ENCODE data around the gene RASGEF1C.

Gene RASGEF1C

DNA sequence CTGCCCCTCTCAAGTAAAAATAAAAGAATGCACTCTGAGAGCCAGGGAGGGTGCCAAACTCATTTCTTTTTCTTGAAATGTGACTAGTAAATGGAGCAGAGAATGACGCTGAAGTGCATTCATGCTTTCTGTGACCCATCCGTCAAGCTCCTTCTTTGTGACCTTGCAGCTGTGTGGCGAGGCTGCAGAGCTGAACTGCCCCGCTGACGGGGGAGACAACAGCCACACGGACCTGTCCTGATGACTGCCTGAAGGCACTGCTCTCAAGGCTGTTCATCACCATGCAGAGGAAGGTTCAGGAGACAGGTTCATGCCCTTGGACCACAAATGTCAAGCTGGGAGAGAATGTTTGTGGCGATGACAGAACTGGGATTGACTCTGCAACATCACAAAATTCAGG is 21.0 kb upstream of the RASGEF1C start:
- peaks cover 29% of the 10 kb centered on the region for H3K36me3 ChIP-seq (ENCODE audit: control insufficient read depth, insufficient read depth, low read length)
- no peak overlapping the region for H3K4me3 ChIP-seq (ENCODE audit: low read depth, low read length)
- no peak overlapping the region for H3K27ac ChIP-seq (ENCODE audit: low read depth, low read length)
- H3K9ac ChIP-seq (ENCODE audit: low read length) = no peak overlapping the region
- no peaks in the 10 kb centered on the region for H3K4me1 ChIP-seq (ENCODE audit: control insufficient read depth, insufficient read depth, low read length)
- H3K27me3 ChIP-seq (ENCODE audit: control insufficient read depth, insufficient read depth, low read length) = no peaks in the 10 kb centered on the region
- H3K9me3 ChIP-seq (ENCODE audit: control insufficient read depth, insufficient read depth, low read depth, low read length) = peaks cover 13% of the 10 kb centered on the region; the same call in 1 of the 2 replicates

DNA sequence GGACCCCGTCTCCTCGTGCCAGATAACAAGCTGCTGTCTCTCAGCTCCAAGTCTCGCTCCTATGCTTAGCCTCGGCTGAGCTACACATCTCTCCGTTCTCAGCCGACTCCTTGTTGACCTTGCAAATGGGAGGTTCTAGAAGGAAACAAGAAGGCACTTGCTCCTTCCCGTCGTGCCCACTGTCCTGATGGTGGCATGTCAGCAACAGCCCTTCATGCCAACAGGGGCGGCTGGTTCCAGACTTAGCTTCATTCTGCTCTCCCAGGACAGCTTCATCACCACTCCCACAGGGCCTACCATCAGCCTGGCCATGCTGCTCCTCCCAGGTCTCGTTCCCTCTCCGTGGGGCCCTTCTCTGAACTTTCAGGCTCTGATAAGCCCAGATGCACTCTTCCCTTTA is 13.0 kb upstream of the RASGEF1C start:
- H3K4me1 ChIP-seq (ENCODE audit: control insufficient read depth, insufficient read depth, low read length) = no peaks in the 10 kb centered on the region
- H3K4me3 ChIP-seq (ENCODE audit: low read depth, low read length) = no peak overlapping the region
- H3K27ac ChIP-seq (ENCODE audit: low read depth, low read length) = no peak overlapping the region
- no peak overlapping the region for H3K9ac ChIP-seq (ENCODE audit: low read length)
- no peaks in the 10 kb centered on the region for H3K27me3 ChIP-seq (ENCODE audit: control insufficient read depth, insufficient read depth, low read length)
- peaks cover 4% of the 10 kb centered on the region; the same call in 1 of the 2 replicates for H3K36me3 ChIP-seq (ENCODE audit: control insufficient read depth, insufficient read depth, low read length)
- H3K9me3 ChIP-seq (ENCODE audit: control insufficient read depth, insufficient read depth, low read depth, low read length) = peaks cover 59% of the 10 kb centered on the region

DNA sequence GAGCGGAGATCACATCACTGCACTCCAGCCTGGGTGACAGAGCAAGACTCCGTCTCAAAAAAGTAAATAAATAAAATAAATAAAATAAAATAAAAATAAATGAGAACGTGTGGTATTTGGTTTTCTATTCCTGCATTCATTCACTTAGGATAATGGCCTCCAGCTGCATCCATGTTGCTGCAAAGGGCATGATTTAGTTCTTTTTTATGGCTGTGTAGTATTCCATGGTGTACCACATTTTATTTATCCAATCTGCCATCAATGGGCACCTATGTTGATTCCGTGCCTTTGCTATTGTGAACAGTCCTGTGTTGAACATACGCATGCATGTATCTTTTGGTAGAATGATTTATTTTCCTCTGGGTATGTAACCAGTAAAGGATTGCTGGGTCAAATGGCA is 8.8 kb upstream of the RASGEF1C start:
- Histone ChIP-seq H3K27me3 (ENCODE audit: control insufficient read depth, insufficient read depth, low read length) (no peaks in the 10 kb centered on the region), H3K4me1 (ENCODE audit: control insufficient read depth, insufficient read depth, low read length) (no peaks in the 10 kb centered on the region), H3K36me3 (ENCODE audit: control insufficient read depth, insufficient read depth, low read length) (no peaks in the 10 kb centered on the region), H3K4me3 (ENCODE audit: low read depth, low read length) (no peak overlapping the region), H3K9me3 (ENCODE audit: control insufficient read depth, insufficient read depth, low read depth, low read length) (peaks cover 35% of the 10 kb centered on the region), H3K27ac (ENCODE audit: low read depth, low read length) (no peak overlapping the region), H3K9ac (ENCODE audit: low read length) (no peak overlapping the region)

DNA sequence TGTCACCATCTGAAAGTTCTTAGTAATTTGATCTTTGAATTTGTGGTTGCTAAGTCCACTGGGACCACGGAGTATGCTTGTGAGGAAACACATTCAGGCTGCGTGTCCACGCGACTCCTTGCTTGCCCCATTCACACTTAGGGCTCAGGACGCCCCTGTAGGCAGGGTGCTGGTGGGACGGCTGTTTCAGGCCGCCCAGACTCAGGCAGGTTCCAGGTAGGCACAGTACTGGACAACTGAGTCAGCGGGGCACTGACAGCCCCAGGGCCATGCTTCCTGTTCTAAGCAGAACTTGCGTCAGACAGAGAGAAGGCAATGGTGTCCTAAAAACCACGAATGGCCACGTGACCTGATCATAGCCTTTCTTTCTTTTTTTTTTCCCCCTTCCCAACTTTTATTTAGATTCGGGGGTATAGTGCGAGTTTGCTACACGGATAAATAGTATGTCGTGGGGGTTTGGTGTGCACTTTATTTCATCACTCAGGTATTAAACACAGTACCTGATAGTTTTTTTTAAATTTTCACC is 7.7 kb upstream of the RASGEF1C start:
- Histone ChIP-seq H3K9me3 (ENCODE audit: control insufficient read depth, insufficient read depth, low read depth, low read length) (peaks cover 26% of the 10 kb centered on the region), H3K36me3 (ENCODE audit: control insufficient read depth, insufficient read depth, low read length) (no peaks in the 10 kb centered on the region), H3K4me3 (ENCODE audit: low read depth, low read length) (no peak overlapping the region), H3K27me3 (ENCODE audit: control insufficient read depth, insufficient read depth, low read length) (no peaks in the 10 kb centered on the region), H3K27ac (ENCODE audit: low read depth, low read length) (no peak overlapping the region), H3K4me1 (ENCODE audit: control insufficient read depth, insufficient read depth, low read length) (no peaks in the 10 kb centered on the region), H3K9ac (ENCODE audit: low read length) (no peak overlapping the region)

DNA sequence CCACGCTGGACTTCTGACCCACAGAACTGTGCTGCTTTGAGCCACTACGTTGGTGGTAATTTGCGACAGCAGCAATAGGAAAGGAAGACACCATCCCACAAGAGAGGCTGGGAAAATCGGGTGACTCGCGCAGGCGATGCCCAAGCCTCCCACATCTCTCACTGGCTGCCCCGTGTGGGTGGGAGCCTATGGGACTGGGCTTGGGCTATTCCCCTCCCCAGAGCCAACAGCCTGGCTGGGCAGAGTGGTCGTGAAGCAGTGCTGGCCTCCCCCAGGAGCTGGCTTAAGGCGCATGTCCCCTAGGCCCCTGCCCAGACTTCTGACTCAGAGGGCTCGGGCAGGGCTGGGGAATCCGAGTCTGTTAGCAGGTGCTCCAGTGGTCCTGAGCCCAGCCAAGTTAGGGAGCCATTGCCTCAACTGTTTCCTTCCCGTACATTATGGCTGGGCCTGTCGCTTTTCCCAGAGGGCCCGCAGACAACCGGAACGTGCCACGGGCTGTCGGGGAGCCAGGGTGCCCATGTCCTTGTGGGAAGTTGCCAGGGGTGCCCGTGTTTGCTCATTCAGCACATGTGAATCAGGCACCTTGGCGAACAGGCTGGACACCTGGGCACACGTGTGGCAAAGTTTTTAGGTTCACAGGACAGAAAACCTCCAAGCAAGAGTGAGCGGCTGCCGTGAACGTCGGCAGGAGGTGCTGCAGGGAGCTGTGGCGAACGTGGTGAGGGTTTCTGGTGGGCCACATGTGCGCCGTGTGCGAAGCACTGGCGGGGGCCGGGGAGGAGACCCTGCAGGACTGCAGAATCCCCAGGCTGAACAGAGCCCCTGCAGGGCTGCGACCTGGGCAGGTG is 7.0 kb upstream of the RASGEF1C start:
- Histone ChIP-seq H3K9ac (ENCODE audit: low read length) (no peak overlapping the region), H3K27ac (ENCODE audit: low read depth, low read length) (no peak overlapping the region), H3K27me3 (ENCODE audit: control insufficient read depth, insufficient read depth, low read length) (peaks cover 3% of the 10 kb centered on the region; the same call in 1 of the 2 replicates), H3K4me3 (ENCODE audit: low read depth, low read length) (no peak overlapping the region), H3K9me3 (ENCODE audit: control insufficient read depth, insufficient read depth, low read depth, low read length) (peaks cover 21% of the 10 kb centered on the region), H3K4me1 (ENCODE audit: control insufficient read depth, insufficient read depth, low read length) (no peaks in the 10 kb centered on the region), H3K36me3 (ENCODE audit: control insufficient read depth, insufficient read depth, low read length) (no peaks in the 10 kb centered on the region)

DNA sequence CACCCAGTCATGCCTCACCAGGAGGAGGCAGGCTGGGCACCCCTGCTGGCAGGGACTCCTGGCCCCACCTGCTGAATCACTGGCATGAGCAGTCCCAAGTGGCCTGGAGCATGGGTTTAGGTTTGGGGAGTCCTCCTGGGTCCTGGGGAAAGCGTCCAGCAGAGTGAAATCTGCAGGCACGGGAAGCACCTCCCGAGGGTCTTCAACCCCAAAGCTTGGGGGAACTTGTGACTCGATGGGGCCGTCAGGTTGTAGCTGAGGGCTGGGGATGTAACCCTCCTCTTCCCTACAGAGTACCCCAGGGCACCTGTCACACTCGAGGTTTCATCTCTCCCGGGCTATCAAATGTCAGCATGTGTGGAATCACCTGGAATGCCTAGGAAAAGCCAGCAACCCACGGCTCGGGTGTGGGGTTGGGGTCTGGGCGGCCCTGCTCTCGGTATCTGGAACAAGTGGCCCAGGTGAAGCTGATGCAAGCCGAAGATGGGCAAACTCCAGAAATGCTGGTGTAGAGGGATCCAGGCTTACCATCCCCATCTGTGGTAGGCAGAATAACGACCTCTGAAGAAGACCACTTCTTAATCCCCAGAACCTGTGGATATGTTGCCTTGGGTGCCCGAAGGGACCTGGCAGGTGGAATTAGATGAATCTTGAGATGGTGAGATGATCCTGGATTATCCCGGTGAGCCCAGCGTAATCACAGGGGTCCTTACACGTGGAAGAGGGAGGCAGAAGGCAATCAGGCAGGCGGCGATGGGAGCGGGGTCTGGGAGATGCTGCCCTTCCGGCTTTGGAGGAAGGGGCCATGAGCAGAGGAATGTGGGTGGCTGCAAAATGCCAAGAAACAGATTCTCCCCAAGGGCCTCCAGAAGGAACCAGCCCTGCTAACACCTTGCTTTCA is 6.1 kb upstream of the RASGEF1C start:
- H3K36me3 ChIP-seq (ENCODE audit: control insufficient read depth, insufficient read depth, low read length) = no peaks in the 10 kb centered on the region
- H3K4me1 ChIP-seq (ENCODE audit: control insufficient read depth, insufficient read depth, low read length) = no peaks in the 10 kb centered on the region
- no peak overlapping the region for H3K9ac ChIP-seq (ENCODE audit: low read length)
- peaks cover 12% of the 10 kb centered on the region; the same call in 1 of the 2 replicates for H3K9me3 ChIP-seq (ENCODE audit: control insufficient read depth, insufficient read depth, low read depth, low read length)
- no peak overlapping the region for H3K4me3 ChIP-seq (ENCODE audit: low read depth, low read length)
- H3K27me3 ChIP-seq (ENCODE audit: control insufficient read depth, insufficient read depth, low read length) = peaks cover 12% of the 10 kb centered on the region; the same call in 1 of the 2 replicates
- H3K27ac ChIP-seq (ENCODE audit: low read depth, low read length) = no peak overlapping the region

DNA sequence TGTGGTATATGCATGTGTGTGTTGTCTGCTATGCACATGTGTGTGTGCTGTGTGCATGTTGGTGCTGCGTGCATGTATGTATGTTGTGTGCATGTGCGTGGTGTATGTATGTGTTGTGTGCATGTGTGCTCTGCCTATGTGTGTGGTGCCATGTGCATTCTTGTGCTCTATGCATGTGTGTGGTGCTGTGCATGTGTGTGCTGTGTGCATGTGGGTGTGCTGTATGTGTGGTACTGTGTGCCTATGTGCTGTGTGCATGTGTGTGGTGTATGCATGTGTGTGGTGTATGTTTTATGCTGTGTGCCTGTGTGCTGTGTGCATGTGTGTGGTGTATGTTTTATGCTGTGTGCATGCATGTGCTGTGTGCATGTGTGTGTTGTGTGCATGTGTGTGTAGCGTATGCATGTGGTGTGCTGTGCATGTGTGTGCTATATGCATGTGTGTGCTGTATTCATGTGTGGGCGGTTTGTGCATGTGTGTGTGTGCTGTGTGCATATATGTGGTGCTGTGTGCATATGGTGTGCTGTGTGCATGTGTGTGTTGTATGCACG is 4.7 kb upstream of the RASGEF1C start:
- no peak overlapping the region for H3K4me3 ChIP-seq (ENCODE audit: low read depth, low read length)
- H3K27ac ChIP-seq (ENCODE audit: low read depth, low read length) = no peak overlapping the region
- peaks cover 4% of the 10 kb centered on the region; the same call in 1 of the 2 replicates for H3K9me3 ChIP-seq (ENCODE audit: control insufficient read depth, insufficient read depth, low read depth, low read length)
- H3K36me3 ChIP-seq (ENCODE audit: control insufficient read depth, insufficient read depth, low read length) = no peaks in the 10 kb centered on the region
- H3K9ac ChIP-seq (ENCODE audit: low read length) = no peak overlapping the region
- peaks cover 22% of the 10 kb centered on the region for H3K27me3 ChIP-seq (ENCODE audit: control insufficient read depth, insufficient read depth, low read length)
- H3K4me1 ChIP-seq (ENCODE audit: control insufficient read depth, insufficient read depth, low read length) = no peaks in the 10 kb centered on the region

DNA sequence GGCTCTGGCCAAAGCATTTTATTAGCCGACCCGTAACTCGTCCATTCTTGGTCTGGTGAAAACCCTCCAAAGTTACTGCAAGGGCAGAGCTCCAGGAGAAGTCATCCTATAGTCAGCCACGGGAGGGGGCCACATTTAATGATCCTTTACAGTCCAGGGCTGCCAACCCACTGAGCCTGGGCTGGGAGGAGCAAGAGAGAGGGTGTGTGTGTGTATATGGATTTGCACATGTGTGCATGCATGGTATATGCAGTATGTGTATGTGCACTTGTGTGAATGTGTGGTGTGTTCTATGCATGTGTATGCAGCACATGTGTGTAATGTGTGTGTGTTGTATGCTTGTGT is 4.2 kb upstream of the RASGEF1C start:
- Histone ChIP-seq H3K4me3 (ENCODE audit: low read depth, low read length) (no peak overlapping the region), H3K4me1 (ENCODE audit: control insufficient read depth, insufficient read depth, low read length) (peaks cover 3% of the 10 kb centered on the region), H3K9ac (ENCODE audit: low read length) (no peak overlapping the region), H3K27me3 (ENCODE audit: control insufficient read depth, insufficient read depth, low read length) (peaks cover 25% of the 10 kb centered on the region), H3K9me3 (ENCODE audit: control insufficient read depth, insufficient read depth, low read depth, low read length) (peaks cover 2% of the 10 kb centered on the region; the same call in 1 of the 2 replicates), H3K27ac (ENCODE audit: low read depth, low read length) (no peak overlapping the region), H3K36me3 (ENCODE audit: control insufficient read depth, insufficient read depth, low read length) (no peaks in the 10 kb centered on the region)

DNA sequence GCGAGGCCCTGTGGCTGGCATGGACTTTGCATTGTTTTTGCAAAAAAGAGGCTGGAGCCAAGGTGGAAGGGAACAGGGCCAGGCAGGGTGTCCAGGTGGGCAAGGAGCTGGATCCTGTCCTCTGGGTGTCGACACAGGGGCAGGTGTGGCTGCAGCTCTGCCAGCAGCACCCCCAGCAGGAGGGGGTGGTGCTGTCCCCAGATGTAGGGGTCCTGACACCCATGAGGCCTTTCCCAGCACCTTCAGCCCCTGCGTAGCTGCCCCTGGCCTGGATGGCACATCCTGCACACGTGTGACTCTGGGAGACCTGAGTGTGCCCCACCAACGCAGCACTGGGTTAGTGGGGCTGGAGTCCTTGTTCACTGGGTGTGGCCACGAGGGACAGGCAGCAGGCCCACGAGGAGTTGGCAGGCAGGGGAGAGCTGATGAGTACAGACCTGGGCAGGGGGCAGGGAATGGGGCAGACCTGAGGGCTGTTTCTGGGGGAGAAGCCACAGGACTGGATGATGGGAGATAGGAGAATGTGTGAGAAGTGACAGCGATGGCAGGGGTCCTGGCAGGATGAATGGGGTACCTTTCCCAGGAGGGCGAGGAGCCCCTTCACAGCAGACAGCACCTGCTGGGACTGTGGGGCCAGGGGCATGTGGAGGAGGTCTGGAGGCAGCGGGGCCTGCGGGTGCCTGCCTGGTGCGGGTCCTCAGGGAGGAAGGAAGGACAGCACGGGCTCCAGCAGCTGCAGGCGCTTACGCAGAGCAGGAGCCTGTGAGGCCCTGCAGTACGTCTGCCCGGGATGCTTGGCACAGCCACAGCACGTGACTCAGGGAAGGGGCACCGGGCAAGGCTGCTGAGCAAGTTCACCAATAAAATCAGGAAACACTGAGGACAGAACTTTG is 3.6 kb upstream of the RASGEF1C start:
- Histone ChIP-seq H3K27me3 (ENCODE audit: control insufficient read depth, insufficient read depth, low read length) (peaks cover 31% of the 10 kb centered on the region), H3K27ac (ENCODE audit: low read depth, low read length) (no peak overlapping the region), H3K9ac (ENCODE audit: low read length) (no peak overlapping the region), H3K4me3 (ENCODE audit: low read depth, low read length) (no peak overlapping the region), H3K36me3 (ENCODE audit: control insufficient read depth, insufficient read depth, low read length) (no peaks in the 10 kb centered on the region), H3K9me3 (ENCODE audit: control insufficient read depth, insufficient read depth, low read depth, low read length) (no peaks in the 10 kb centered on the region), H3K4me1 (ENCODE audit: control insufficient read depth, insufficient read depth, low read length) (peaks cover 7% of the 10 kb centered on the region)

DNA sequence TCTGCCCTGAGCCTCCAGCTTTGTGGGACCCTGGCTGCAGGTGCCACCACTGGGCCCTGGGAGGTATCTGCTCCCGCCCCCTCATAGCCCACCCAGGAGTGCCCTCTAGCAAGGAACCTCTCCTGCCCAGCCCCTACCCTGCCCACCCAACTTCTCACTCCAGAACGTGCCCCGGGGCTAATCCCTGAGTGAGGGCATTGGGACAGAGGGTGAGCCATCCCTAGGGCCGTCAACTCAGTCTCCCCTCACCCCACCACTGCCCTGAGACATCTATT is 2.7 kb upstream of the RASGEF1C start:
- Histone ChIP-seq H3K9ac (ENCODE audit: low read length) (no peak overlapping the region), H3K9me3 (ENCODE audit: control insufficient read depth, insufficient read depth, low read depth, low read length) (no peaks in the 10 kb centered on the region), H3K27me3 (ENCODE audit: control insufficient read depth, insufficient read depth, low read length) (peaks cover 40% of the 10 kb centered on the region), H3K4me3 (ENCODE audit: low read depth, low read length) (no peak overlapping the region), H3K4me1 (ENCODE audit: control insufficient read depth, insufficient read depth, low read length) (peaks cover 7% of the 10 kb centered on the region), H3K36me3 (ENCODE audit: control insufficient read depth, insufficient read depth, low read length) (no peaks in the 10 kb centered on the region), H3K27ac (ENCODE audit: low read depth, low read length) (no peak overlapping the region)
